ENCODE results near the gene MYO9A. TPM values are rescaled to one million over a fixed set of nuclear protein-coding genes. Genes with fewer than 3 reads are reported as not detected.
A peak's percentile ranks its signal among the peaks of the same experiment; 100 is the strongest.

The MYO9A gene
- total and polyA plus RNA-seq, 4 donors: 17.2 to 116 (median 40.4) TPM

DNA sequence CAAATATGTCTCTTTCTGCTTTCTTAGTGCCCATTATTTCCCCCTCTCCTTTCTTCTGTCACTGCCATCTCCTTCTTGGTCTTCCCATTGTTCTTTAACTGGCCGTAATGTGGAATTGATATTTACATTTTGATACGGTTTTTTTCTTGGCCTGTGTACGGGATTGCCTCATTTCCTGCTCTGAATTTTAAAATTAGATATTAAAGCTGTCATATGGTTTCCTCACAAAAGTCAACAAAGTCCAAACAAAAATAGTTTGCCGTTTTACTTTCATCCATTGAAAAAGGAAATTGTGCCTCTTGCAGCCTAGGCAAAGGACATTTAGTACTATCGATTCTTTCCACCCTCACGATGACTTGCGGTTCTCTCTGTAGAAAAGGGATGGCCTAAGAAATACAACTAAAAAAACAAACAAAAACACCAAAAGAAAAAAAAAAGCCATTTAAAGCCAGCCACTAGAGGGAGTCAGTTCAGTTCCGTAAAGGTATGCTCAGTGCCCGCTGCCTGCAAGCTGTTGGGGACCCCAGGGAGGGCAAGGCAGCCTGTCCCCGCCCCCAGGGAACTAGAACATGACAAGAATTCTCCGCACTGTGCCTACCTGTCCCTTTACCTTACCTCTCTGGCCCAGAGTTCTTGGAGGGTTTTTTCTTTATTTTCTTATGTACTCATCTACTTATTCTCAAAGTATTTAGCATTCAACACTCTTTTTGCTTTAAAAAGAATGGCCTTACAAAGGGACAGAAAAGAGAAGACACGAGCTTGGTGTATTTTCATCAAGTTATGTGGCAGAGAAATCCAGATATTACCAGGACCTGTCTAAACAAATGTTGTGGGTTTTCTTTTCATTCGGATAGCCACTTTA is 337.6 kb downstream of the MYO9A start:
- DNase-seq (ENCODE audit: low read depth in 4 of 6, low spot score in 6 of 6): peak in 4 of 6 donors; percentile 19 to 77 (median 42)
- Histone ChIP-seq H3K4me3 (ENCODE audit: low read depth, low read length) (no peak overlapping the region), H3K27ac (ENCODE audit: low read depth, low read length) (no peak overlapping the region), H3K36me3 (ENCODE audit: control insufficient read depth, insufficient read depth, low read length) (peaks cover 14% of the 10 kb centered on the region), H3K27me3 (ENCODE audit: control insufficient read depth, insufficient read depth, low read length) (no peaks in the 10 kb centered on the region), H3K9me3 (ENCODE audit: control insufficient read depth, insufficient read depth, low read length) (no peaks in the 10 kb centered on the region), H3K4me1 (ENCODE audit: control insufficient read depth, insufficient read depth, low read length) (no peaks in the 10 kb centered on the region)
- 28% methylated on average over 2 of the region's 13 CpGs for WGBS (ENCODE audit: insufficient coverage)

DNA sequence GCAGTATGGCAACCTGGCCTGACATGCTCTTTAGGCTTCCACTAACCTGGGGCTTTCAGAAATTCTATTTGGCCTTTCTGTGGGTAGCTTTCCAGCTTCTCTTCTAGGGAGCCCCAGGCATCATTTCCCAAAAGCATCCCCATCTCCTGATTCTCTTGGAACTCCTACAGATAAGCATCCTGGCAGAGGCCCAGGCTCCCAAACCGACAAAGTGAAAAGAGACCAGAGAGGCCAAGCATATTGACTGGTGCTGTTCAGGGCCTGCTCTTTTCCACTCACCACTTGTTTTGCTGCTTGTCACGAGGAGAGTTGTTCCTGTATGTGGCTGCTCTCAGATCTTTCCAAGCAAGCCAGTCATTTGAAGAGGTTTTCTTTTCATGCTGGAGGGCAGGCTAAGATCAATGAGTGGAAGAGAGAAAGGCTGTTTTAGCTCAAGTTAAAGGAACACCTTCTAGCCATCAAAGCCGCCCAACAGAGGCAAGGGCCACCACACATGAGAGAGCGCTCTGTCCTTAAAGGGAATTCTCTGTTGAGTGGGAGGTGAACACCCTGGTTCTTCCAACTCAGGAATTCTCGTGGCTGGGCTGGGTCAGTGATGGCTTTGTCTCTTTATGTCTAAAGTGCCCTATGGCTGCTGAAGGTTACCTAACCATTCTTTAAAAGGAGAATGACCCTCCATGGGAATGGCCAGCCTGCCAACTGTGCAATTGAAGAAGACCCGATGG is 338.7 kb downstream of the MYO9A start:
- WGBS (ENCODE audit: insufficient coverage): 70% methylated on average over 4 of the region's 6 CpGs
- Histone ChIP-seq H3K4me1 (ENCODE audit: control insufficient read depth, insufficient read depth, low read length) (no peaks in the 10 kb centered on the region), H3K27ac (ENCODE audit: low read depth, low read length) (no peak overlapping the region), H3K4me3 (ENCODE audit: low read depth, low read length) (no peak overlapping the region), H3K36me3 (ENCODE audit: control insufficient read depth, insufficient read depth, low read length) (peaks cover 14% of the 10 kb centered on the region), H3K9me3 (ENCODE audit: control insufficient read depth, insufficient read depth, low read length) (no peaks in the 10 kb centered on the region), H3K27me3 (ENCODE audit: control insufficient read depth, insufficient read depth, low read length) (no peaks in the 10 kb centered on the region)
- DNase-seq (ENCODE audit: low read depth in 4 of 6, low spot score in 6 of 6): no peak

DNA sequence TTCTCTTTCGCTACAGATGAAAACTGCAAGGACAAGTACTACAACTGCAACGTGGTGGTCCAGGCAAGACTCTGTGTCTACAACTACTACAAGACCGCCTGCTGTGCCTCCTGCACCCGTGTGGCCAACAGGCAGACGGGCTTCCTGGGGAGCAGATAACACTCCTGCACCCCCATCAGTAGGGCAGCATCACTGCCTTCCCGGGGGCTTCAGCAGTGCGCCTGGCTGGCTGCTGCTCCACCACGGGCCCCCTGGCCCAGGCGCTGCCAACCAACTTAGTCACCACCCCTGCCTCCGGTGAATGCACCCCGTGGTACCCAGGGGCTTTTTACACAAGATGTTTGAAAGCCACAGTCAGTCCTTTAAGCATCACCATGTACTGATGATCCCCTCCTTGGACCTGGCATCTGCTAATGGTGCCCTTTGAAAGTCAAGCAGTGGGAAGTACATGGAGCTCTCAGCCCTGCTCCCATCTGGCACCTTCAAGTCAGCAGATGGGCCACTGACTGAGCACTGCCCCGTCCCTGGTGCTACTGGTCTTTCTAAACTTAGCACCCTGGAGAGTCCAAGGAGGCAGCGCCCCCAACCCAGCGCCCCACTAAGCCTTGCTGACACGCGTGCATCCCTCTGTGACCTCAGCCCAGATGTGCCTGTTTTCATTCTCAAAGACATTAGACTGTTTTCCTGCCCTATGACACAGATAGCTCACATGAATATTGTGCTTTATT is 340.6 kb downstream of the MYO9A start:
- no peaks in the 10 kb centered on the region for H3K9me3 ChIP-seq (ENCODE audit: control insufficient read depth, insufficient read depth, low read length)
- DNase-seq (ENCODE audit: low read depth in 4 of 6, low spot score in 6 of 6): no peak

DNA sequence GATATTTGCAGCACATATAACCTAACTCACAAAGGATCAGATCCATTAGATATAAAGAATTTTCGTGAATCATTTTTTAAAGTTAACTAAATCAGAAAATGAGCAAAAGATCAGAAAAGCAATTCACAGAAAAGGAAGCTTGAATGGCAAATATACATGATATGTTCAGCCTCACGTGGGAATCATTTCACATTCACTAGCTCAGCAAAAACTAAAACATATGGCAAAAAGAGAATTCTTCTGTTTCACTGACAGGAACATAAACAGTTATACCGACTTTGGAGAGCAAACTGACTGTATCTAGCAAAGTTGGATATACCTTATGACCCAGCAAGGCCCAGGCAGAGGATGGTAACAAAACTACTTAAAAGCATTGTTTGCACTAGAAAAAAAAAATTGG is 341.6 kb downstream of the MYO9A start:
- peak in 1 of 6 donors; percentile 9 for DNase-seq (ENCODE audit: low read depth in 4 of 6, low spot score in 6 of 6)
- no peaks in the 10 kb centered on the region for H3K4me1 ChIP-seq (ENCODE audit: control insufficient read depth, insufficient read depth, low read length)
- H3K27me3 ChIP-seq (ENCODE audit: control insufficient read depth, insufficient read depth, low read length): no peaks in the 10 kb centered on the region
- peaks cover 9% of the 10 kb centered on the region for H3K36me3 ChIP-seq (ENCODE audit: control insufficient read depth, insufficient read depth, low read length)
- H3K27ac ChIP-seq (ENCODE audit: low read depth, low read length): no peak overlapping the region
- H3K4me3 ChIP-seq (ENCODE audit: low read depth, low read length): no peak overlapping the region
- H3K9me3 ChIP-seq (ENCODE audit: control insufficient read depth, insufficient read depth, low read length): no peaks in the 10 kb centered on the region
- WGBS (ENCODE audit: insufficient coverage): no CpG with 5 or more reads among the region's 3 CpGs

More for the DNA sequence above, 340.6 kb downstream of the MYO9A start:
- Histone ChIP-seq H3K4me3 (ENCODE audit: low read depth, low read length) (no peak overlapping the region), H3K4me1 (ENCODE audit: control insufficient read depth, insufficient read depth, low read length) (no peaks in the 10 kb centered on the region), H3K27me3 (ENCODE audit: control insufficient read depth, insufficient read depth, low read length) (no peaks in the 10 kb centered on the region), H3K27ac (ENCODE audit: low read depth, low read length) (no peak overlapping the region), H3K36me3 (ENCODE audit: control insufficient read depth, insufficient read depth, low read length) (peaks cover 14% of the 10 kb centered on the region)
- WGBS (ENCODE audit: insufficient coverage): 85% methylated on average over 16 of the region's 16 CpGs

DNA sequence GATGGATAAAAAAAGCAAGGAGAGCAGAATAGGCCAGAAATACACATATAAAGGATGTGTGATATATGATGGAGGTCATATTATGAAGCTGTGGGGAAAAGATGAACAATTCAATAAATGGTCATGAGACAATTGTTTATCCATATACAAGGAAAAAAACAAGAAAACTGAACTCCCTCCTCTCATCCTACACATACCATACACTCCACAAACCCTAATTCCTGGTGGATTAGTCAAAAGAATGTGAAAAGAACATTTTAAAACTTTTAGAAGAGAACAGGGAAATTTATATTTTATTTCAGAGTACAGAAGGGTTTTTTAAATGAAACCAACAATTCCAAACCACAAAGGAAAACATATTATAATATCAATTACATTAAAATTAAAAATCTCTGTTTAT is 342.1 kb downstream of the MYO9A start:
- Histone ChIP-seq H3K4me1 (ENCODE audit: control insufficient read depth, insufficient read depth, low read length) (no peaks in the 10 kb centered on the region), H3K27ac (ENCODE audit: low read depth, low read length) (no peak overlapping the region), H3K27me3 (ENCODE audit: control insufficient read depth, insufficient read depth, low read length) (no peaks in the 10 kb centered on the region), H3K4me3 (ENCODE audit: low read depth, low read length) (no peak overlapping the region), H3K36me3 (ENCODE audit: control insufficient read depth, insufficient read depth, low read length) (peaks cover 9% of the 10 kb centered on the region), H3K9me3 (ENCODE audit: control insufficient read depth, insufficient read depth, low read length) (no peaks in the 10 kb centered on the region)
- DNase-seq (ENCODE audit: low read depth in 4 of 6, low spot score in 6 of 6): no peak

DNA sequence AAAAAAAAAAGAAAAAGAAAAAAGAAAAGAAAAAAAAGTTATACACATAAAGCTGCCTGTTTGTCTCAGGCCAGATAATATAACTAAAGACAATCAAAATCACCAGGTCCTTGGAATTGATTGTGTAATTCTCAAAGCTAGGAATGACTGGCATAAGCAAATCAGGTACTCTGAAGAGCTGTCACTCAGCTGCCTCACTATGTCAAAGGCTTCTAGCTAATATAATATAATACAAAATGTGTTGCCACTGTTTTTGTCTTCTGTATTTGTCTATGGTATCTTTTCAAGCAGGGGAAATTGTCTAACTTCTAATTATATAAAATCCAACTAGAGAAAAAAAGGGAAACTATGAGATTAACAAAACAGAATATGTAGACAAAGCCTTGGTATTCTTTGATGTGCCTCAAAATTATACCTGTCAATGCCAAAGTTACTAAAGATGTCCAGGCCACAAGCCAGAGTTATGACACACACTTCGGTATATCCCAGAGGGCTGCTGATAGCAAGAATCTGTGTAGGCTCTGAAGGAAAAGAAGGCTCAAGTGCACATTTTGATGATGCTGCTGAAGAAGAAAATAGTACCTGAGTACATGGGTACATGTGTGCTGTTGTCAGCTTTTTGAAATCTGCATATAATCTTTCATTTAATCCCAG is 344.6 kb downstream of the MYO9A start:
- no peak for DNase-seq (ENCODE audit: low read depth in 4 of 6, low spot score in 6 of 6)
- peaks cover 9% of the 10 kb centered on the region for H3K36me3 ChIP-seq (ENCODE audit: control insufficient read depth, insufficient read depth, low read length)
- H3K27ac ChIP-seq (ENCODE audit: low read depth, low read length): no peak overlapping the region
- H3K4me3 ChIP-seq (ENCODE audit: low read depth, low read length): no peak overlapping the region
- 78% methylated on average over 1 of the region's 1 CpG for WGBS (ENCODE audit: insufficient coverage)
- H3K4me1 ChIP-seq (ENCODE audit: control insufficient read depth, insufficient read depth, low read length): no peaks in the 10 kb centered on the region
- no peaks in the 10 kb centered on the region for H3K27me3 ChIP-seq (ENCODE audit: control insufficient read depth, insufficient read depth, low read length)
- no peaks in the 10 kb centered on the region for H3K9me3 ChIP-seq (ENCODE audit: control insufficient read depth, insufficient read depth, low read length)

Small RNA genes within 50 kb of the gene (small RNA-seq; reads per million reads assigned to genes)
- 0.22 reads per million, percentile 11 among the genes with 10 or more reads in this experiment for gene RNA5SP399 (ENCODE audit: low replicate concordance)
- not detected for gene RNU2-65P (ENCODE audit: low replicate concordance)

Other genes starting within 250 kb of the MYO9A start
- gene SENP8, start 253 bp upstream of the MYO9A start, total RNA-seq: 1 to 10 TPM; 5.1 to 6.4 TPM
- 1 to 10 TPM; 5.6 to 6.7 TPM for gene SENP8, start 253 bp upstream of the MYO9A start, polyA plus RNA-seq (ENCODE audit: insufficient read length in 2 of 2)
- gene GRAMD2A, start 79.6 kb upstream of the MYO9A start, total RNA-seq: 1 to 10 TPM; 1.4 to 1.8 TPM
- gene GRAMD2A, start 79.6 kb upstream of the MYO9A start, polyA plus RNA-seq (ENCODE audit: insufficient read length in 2 of 2): 1 to 10 TPM; 2.7 to 3.8 TPM
- gene PKM, start 113.0 kb upstream of the MYO9A start, total RNA-seq: 100 to 1,000 TPM; 461 to 632 TPM
- gene PKM, start 113.0 kb upstream of the MYO9A start, polyA plus RNA-seq (ENCODE audit: insufficient read length in 2 of 2): 100 to 1,000 TPM; 661 to 718 TPM
- 100 to 1,000 TPM in 1 of 2 donors, 10 to 100 TPM in 1; 55.4 to 114 TPM for gene PARP6, start 154.4 kb upstream of the MYO9A start, total RNA-seq
- 100 to 1,000 TPM; 199 to 201 TPM for gene PARP6, start 154.4 kb upstream of the MYO9A start, polyA plus RNA-seq (ENCODE audit: insufficient read length in 2 of 2)
- gene CELF6, start 202.0 kb upstream of the MYO9A start, total RNA-seq: 1 to 10 TPM; 6.8 to 8.5 TPM
- 10 to 100 TPM; 18.2 to 18.7 TPM for gene CELF6, start 202.0 kb upstream of the MYO9A start, polyA plus RNA-seq (ENCODE audit: insufficient read length in 2 of 2)